ENCODE data around the gene PLTP. TPM values are rescaled to one million over a fixed set of nuclear protein-coding genes. Genes with fewer than 3 reads are reported as not detected.
"Not testable (repeated sequence)": the region's sequence is repeated elsewhere in the genome, so short reads cannot be mapped to it uniquely, and the experiment has no call there.

PLTP gene, protein sequence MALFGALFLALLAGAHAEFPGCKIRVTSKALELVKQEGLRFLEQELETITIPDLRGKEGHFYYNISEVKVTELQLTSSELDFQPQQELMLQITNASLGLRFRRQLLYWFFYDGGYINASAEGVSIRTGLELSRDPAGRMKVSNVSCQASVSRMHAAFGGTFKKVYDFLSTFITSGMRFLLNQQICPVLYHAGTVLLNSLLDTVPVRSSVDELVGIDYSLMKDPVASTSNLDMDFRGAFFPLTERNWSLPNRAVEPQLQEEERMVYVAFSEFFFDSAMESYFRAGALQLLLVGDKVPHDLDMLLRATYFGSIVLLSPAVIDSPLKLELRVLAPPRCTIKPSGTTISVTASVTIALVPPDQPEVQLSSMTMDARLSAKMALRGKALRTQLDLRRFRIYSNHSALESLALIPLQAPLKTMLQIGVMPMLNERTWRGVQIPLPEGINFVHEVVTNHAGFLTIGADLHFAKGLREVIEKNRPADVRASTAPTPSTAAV
- polyA plus RNA-seq (2013, experiment 1 of 2): 86.4 TPM
- polyA plus RNA-seq (2013, experiment 2 of 2): 97.3 TPM

DNA sequence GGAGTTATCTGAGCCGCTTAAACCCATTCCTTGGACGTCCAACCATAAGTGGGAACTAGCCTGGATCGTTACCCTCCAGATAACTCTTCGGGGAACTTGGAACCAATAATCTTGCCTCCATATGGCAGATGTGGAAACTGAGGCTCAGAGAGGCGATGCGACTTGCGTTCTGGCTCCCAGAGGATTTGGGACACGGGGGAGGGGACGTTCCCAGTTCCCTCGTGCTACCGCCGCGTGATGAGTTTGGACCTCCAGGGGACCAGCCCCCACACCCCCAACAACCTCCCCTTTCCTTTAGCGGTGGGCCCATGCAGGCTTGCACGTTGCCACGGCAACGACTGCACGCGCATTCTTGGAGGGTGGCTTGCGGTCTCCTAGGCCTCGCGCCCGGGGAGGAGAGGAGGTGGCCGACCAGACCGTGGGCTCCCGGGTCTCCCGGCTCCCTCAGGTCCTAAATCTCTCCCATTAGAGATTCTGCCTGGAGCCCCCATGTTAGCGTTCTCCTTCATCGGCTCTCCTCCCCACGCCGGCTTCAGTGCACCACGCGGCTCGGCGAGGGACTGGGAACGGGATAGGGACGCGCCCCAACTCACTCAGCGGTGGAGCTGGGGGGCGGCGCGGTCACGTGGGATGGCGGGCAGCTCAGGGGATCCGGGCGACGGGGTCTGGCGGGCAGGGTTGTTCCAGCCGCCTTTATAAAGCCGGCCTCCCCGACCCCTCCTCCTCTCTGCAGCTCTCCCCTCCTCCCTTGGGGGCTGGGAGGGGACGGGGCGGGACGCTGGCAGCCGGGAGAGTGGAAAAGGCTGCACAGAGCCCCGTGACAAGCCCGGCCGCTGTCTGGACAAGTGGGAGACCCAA is at the start of gene PLTP:
Gene PLTP (minus strand): TSS at position 670 of the 858 bp plus-strand sequence. CDS start 703 bp downstream, outside the sequence.
- Histone ChIP-seq H3K4me1 (ENCODE audit: insufficient read depth, low read length) (peaks cover 4% of the 10 kb centered on the region; the same call in 1 of the 2 replicates), H3K27me3 (ENCODE audit: insufficient read depth, low read length) (no peaks in the 10 kb centered on the region), H3K4me3 (ENCODE audit: low read length) (peak within 1 kb of the TSS; percentile 74), H3K36me3 (ENCODE audit: insufficient read depth, low read length) (peaks cover 27% of the 10 kb centered on the region), H3K9me3 (ENCODE audit: insufficient read depth, low read depth, low read length) (no peaks in the 10 kb centered on the region), H3K27ac (ENCODE audit: low read depth, low read length) (peak within 1 kb of the TSS; percentile 68), H3K9ac (ENCODE audit: low read depth, low read length) (peak within 1 kb of the TSS; percentile 78)
- WGBS: under 1% methylated on average over 53 of the region's 58 CpGs

DNA sequence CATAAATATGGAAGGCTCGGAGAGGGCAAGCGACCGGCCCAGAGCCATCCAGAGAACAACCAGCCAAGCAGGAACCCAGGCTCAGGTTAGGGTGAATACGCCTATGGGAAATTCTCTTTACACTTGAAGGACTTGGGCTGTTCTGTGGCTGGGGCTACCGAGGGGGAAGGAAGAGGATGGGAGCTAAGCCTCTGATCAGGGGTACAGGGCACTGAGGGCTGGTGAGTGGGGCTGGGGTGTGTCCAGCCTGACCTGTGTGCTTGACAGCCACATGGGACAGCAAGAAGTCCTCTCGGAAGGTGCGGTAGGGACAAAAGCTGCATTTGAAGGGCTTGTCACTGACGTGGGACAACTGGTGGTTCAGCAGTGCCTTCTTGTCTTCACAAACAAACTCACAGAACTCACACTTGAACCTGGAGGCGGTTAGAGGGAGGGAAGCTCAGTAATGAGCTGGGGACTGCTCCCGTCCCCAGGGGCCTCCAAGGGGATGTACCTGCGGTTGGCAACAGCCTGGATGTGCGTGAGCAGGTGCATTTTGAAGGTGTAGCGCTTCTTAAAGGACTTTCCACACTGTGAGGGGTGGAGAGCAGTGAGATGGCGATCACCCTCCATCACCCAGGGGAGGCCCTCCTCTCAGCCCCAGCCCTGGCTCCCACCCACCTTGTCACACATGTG is 48.1 kb upstream of the PLTP start:
- WGBS: 96% methylated on average over 14 of the region's 14 CpGs
- no peak overlapping the region for H3K27ac ChIP-seq (ENCODE audit: low read depth, low read length)
- no peaks in the 10 kb centered on the region for H3K4me1 ChIP-seq (ENCODE audit: insufficient read depth, low read length)
- no peak overlapping the region for H3K4me3 ChIP-seq (ENCODE audit: low read length)
- H3K36me3 ChIP-seq (ENCODE audit: insufficient read depth, low read length): peaks cover 84% of the 10 kb centered on the region
- no peaks in the 10 kb centered on the region for H3K27me3 ChIP-seq (ENCODE audit: insufficient read depth, low read length)
- no peaks in the 10 kb centered on the region for H3K9me3 ChIP-seq (ENCODE audit: insufficient read depth, low read depth, low read length)
- H3K9ac ChIP-seq (ENCODE audit: low read depth, low read length): no peak overlapping the region

DNA sequence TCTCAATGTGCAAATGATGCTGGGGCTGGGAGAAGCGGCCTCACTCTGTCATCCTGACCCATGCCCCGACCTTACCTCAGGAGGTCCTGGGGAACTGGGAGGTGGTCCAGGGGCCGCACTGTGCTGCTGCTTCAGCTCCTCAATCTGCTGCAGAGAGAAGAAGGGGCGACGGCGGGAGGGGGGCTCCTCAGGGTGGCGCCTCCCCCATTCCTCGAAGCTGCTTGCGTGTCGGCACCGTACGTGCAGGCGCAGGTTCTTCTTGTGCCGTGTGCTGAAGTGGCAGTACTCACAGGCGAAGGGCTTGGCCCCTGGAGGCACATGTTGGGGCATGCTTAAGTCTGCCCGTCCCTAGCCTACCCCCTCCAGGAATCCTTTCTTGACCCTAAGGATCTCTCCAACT is 47.2 kb upstream of the PLTP start:
- H3K9ac ChIP-seq (ENCODE audit: low read depth, low read length): no peak overlapping the region
- H3K36me3 ChIP-seq (ENCODE audit: insufficient read depth, low read length): peaks cover 76% of the 10 kb centered on the region
- H3K9me3 ChIP-seq (ENCODE audit: insufficient read depth, low read depth, low read length): no peaks in the 10 kb centered on the region
- no peaks in the 10 kb centered on the region for H3K4me1 ChIP-seq (ENCODE audit: insufficient read depth, low read length)
- WGBS: 91% methylated on average over 16 of the region's 16 CpGs
- no peak overlapping the region for H3K27ac ChIP-seq (ENCODE audit: low read depth, low read length)
- H3K27me3 ChIP-seq (ENCODE audit: insufficient read depth, low read length): no peaks in the 10 kb centered on the region
- H3K4me3 ChIP-seq (ENCODE audit: low read length): no peak overlapping the region

DNA sequence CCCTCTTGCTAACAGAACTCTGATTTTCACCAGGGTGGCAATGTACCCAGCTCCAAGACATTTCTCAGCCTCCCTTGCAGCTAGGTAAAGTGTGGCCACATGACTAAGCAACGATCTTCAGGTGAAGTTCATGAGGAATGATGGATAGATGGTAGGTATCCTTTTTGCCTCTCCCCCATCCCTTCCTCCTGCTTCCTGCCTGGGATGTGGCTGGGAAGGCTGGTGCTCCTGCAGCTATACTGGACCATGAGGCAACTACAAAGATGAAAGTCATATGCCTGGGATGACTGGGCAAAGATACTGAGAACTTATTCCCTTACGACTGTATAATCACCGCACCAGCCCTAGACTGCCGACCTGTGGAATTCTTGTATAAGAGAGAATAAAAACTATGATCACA is 46.6 kb upstream of the PLTP start:
- H3K36me3 ChIP-seq (ENCODE audit: insufficient read depth, low read length): peaks cover 72% of the 10 kb centered on the region
- WGBS: 100% methylated on average over 3 of the region's 4 CpGs
- H3K4me1 ChIP-seq (ENCODE audit: insufficient read depth, low read length): no peaks in the 10 kb centered on the region
- H3K4me3 ChIP-seq (ENCODE audit: low read length): no peak overlapping the region
- no peaks in the 10 kb centered on the region for H3K27me3 ChIP-seq (ENCODE audit: insufficient read depth, low read length)
- no peak overlapping the region for H3K27ac ChIP-seq (ENCODE audit: low read depth, low read length)
- no peaks in the 10 kb centered on the region for H3K9me3 ChIP-seq (ENCODE audit: insufficient read depth, low read depth, low read length)
- H3K9ac ChIP-seq (ENCODE audit: low read depth, low read length): no peak overlapping the region

DNA sequence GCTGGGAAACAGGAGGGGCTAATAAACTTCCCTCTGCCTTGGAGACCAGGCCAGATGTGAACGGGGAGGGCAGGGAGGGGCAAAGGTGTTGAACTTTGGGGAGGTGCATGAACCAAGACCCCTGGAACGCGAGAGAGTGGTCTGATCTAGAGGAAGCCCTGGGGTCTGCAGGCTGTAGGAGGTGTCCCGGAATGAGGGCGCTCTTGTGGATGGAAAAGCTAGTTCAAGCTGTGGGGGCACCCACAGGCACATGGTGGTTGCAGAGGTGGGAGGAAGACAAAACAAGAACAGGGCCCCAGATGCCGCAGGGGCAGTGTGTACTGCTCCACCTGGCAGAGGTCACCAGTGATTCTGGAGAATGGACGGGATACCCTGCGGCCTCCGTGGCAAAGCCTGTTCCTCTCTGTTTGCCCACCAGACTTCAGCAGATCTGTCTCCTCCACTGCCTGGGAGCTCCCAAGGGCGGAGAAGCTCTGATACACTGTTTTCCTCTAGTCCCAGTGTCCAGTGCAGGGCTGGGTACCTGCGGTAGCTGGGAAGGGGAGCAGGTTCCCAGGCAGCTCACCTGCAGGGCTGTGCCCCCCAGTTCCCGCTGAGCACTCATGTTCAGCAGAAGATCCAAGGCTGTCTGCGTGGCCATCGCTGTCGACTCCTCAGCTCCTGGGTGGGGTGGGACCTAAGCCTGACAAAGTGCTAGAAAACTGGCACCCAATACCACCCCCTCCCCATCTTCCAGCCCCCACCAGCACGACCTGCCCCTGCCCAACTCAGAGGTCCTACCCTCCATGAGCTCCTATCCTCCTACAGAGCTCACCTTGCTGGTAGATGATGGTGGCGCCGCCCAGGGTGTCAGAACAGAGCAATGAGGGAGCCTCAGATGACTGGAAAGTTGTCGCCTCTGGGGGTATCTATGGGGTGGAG is 45.3 kb upstream of the PLTP start:
- no peak overlapping the region for H3K9ac ChIP-seq (ENCODE audit: low read depth, low read length)
- WGBS: 95% methylated on average over 19 of the region's 19 CpGs
- no peak overlapping the region for H3K27ac ChIP-seq (ENCODE audit: low read depth, low read length)
- H3K9me3 ChIP-seq (ENCODE audit: insufficient read depth, low read depth, low read length): no peaks in the 10 kb centered on the region
- no peak overlapping the region for H3K4me3 ChIP-seq (ENCODE audit: low read length)
- H3K27me3 ChIP-seq (ENCODE audit: insufficient read depth, low read length): no peaks in the 10 kb centered on the region
- peaks cover 76% of the 10 kb centered on the region for H3K36me3 ChIP-seq (ENCODE audit: insufficient read depth, low read length)
- H3K4me1 ChIP-seq (ENCODE audit: insufficient read depth, low read length): no peaks in the 10 kb centered on the region

DNA sequence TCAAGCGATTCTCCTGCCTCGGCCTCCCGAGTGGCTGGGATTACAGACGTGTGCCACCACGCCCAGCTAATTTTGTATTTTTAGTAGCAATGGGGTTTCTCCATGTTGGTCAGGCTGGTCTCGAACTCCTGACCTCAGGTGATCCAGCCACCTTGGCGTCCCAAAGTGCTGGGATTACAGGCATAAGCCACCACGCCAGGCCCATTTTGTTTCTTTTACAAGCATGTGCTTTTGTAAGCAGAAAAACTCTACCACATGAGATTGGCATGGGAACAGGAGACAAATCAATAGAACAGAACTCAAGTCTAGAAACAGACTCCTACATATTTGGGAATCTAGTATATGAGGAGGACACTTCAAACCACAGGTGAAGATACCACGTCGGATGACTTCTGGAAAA is 44.4 kb upstream of the PLTP start:
- not testable (repeated sequence) for H3K27me3 ChIP-seq (ENCODE audit: insufficient read depth, low read length); H3K9ac ChIP-seq (ENCODE audit: low read depth, low read length); H3K9me3 ChIP-seq (ENCODE audit: insufficient read depth, low read depth, low read length); H3K4me1 ChIP-seq (ENCODE audit: insufficient read depth, low read length); H3K4me3 ChIP-seq (ENCODE audit: low read length); H3K27ac ChIP-seq (ENCODE audit: low read depth, low read length)
- WGBS: 93% methylated on average over 8 of the region's 10 CpGs
- peaks cover 76% of the 10 kb centered on the region for H3K36me3 ChIP-seq (ENCODE audit: insufficient read depth, low read length)

DNA sequence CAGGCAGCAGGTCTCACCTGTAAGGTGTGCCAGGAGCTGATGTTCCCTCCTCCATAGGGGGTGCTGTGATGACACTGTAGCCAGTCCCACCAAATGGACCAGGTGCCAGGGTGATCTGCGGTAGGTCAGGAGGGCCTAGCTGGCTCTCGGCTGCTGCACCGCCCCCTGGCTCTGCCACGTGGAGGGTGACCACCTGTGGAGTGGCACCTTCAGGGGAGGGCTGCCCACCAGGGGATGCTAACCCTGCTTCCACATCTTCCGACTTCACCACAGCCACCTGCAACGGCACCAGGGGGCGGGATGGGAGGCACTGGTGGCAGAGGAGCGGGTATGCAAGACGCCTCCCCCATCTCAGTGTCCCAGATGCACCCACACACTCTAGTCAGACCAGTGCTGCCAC is 41.7 kb upstream of the PLTP start:
- H3K4me3 ChIP-seq (ENCODE audit: low read length): no peak overlapping the region
- H3K36me3 ChIP-seq (ENCODE audit: insufficient read depth, low read length): peaks cover 73% of the 10 kb centered on the region
- H3K27ac ChIP-seq (ENCODE audit: low read depth, low read length): no peak overlapping the region
- 92% methylated on average over 9 of the region's 9 CpGs for WGBS
- no peak overlapping the region for H3K9ac ChIP-seq (ENCODE audit: low read depth, low read length)
- no peaks in the 10 kb centered on the region for H3K4me1 ChIP-seq (ENCODE audit: insufficient read depth, low read length)
- no peaks in the 10 kb centered on the region for H3K27me3 ChIP-seq (ENCODE audit: insufficient read depth, low read length)
- no peaks in the 10 kb centered on the region for H3K9me3 ChIP-seq (ENCODE audit: insufficient read depth, low read depth, low read length)

DNA sequence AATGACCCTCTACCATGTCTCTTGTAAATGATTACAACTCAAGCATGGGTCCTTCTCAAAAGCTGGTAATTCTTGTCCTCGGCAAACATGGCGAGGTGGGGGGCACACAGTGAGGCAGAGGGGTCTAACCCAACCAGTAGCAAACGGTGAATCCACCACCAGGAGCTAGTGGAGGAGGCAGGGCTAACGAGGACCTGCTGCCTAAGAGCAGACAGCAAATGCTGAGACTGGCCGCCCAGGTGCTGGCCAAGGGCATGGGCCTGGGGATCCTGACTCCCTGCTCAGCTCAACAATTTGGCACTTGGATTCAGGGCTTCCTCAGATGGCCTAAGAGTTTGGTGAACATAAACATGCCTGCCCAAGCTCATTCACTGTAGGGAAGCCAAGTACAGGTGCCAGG is 40.9 kb upstream of the PLTP start:
- Histone ChIP-seq H3K27ac (ENCODE audit: low read depth, low read length) (no peak overlapping the region), H3K4me3 (ENCODE audit: low read length) (no peak overlapping the region), H3K9me3 (ENCODE audit: insufficient read depth, low read depth, low read length) (no peaks in the 10 kb centered on the region), H3K4me1 (ENCODE audit: insufficient read depth, low read length) (no peaks in the 10 kb centered on the region), H3K36me3 (ENCODE audit: insufficient read depth, low read length) (peaks cover 71% of the 10 kb centered on the region), H3K9ac (ENCODE audit: low read depth, low read length) (no peak overlapping the region), H3K27me3 (ENCODE audit: insufficient read depth, low read length) (no peaks in the 10 kb centered on the region)
- 92% methylated on average over 5 of the region's 5 CpGs for WGBS

DNA sequence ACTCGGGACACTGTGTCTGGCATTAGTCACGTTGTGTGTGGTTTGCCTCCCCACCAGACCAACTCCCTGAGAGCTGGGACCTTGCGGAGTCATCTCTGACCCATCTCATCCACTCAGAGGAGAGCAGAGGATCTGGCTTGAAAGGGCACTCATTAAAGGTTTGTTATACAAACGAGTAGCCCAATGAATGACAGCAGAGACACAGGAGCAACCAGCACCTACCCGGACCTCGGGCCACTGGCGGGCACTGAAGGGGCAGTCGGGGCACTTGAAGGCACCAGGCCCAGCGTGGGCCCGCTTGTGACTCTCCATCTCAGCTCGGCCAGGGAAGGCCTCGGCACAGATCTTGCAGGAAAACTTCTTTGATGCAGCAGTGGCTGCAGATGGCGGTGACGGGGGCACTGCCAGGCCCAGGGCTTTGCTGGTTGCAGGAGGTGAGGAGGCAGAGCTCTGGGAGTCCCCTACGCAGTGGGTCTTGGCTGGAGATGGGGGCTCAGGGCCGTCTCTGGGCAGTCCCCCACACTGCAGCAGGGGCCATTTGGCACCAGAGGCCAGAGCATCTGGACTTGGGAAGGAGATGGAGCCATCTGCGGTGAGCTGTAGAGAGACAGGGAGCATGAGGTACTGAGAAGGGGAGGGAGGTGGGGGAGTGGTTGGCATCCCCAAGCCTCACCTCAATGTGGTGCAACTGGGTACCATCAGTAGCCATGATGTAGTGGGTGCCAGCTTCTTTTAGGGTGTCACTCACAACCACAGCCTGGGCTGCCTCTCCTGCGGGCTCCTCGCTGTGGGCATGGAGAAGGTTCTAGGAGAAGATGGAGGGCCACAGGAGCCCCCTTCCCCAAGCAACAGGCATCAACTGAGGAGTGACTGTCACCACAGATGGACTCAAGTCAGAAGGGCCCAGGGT is 40.2 kb upstream of the PLTP start:
- H3K9me3 ChIP-seq (ENCODE audit: insufficient read depth, low read depth, low read length): no peaks in the 10 kb centered on the region
- H3K36me3 ChIP-seq (ENCODE audit: insufficient read depth, low read length): peaks cover 72% of the 10 kb centered on the region
- no peak overlapping the region for H3K4me3 ChIP-seq (ENCODE audit: low read length)
- no peaks in the 10 kb centered on the region for H3K4me1 ChIP-seq (ENCODE audit: insufficient read depth, low read length)
- no peaks in the 10 kb centered on the region for H3K27me3 ChIP-seq (ENCODE audit: insufficient read depth, low read length)
- WGBS: 91% methylated on average over 19 of the region's 19 CpGs
- H3K9ac ChIP-seq (ENCODE audit: low read depth, low read length): no peak overlapping the region
- no peak overlapping the region for H3K27ac ChIP-seq (ENCODE audit: low read depth, low read length)
